ENCODE measurements around the gene IL4R.

- TF ChIP-seq CTCF (IDR thresholded peaks at IDR 0.05) = no peak
- no peak for TF ChIP-seq REST (IDR thresholded peaks at IDR 0.05; ENCODE audit: insufficient read depth in 1 of 2, low read depth in 2 of 2, low read length in 1 of 2)
Observed at GRCh38 chr16:27273330-27273669, 40.5 kb upstream of the IL4R start.

Measured in Panc1 (cell line).